ENCODE measurements around the gene TESMIN. TPM values are rescaled to one million over a fixed set of nuclear protein-coding genes. Genes with fewer than 3 reads are reported as not detected.

The TESMIN gene
- total and polyA plus RNA-seq, 2 of the 13 experiments (the other 11 are each of a cell fraction or from before 2014, with no cell fraction given), result 0.15 to 0.45 TPM

- ChIA-PET POLR2A (no interaction called here), CTCF (ENCODE audit: low intra/inter-chr PET ratio, low total read pairs) (no interaction called here)
- Histone ChIP-seq H3K36me3 (replicated peaks in 1 of 2; ENCODE audit: control insufficient read depth in 1 of 2, insufficient read depth in 2 of 2, low read length in 2 of 2) (no peaks in the 10 kb centered on the region), H4K20me1 (ENCODE audit: insufficient read depth, low read length) (no peaks in the 10 kb centered on the region), H3K4me1 (ENCODE audit: insufficient read depth, low read length) (peaks cover 4% of the 10 kb centered on the region; the same call in 1 of the 2 replicates), H3K4me2 (ENCODE audit: low read depth, low read length) (no peak overlapping the region), H2AFZ (ENCODE audit: low read length) (no peak overlapping the region), H3K9ac (ENCODE audit: insufficient read depth, low read depth, low read length) (no peak overlapping the region), H3K27ac (ENCODE audit: extremely low read length, insufficient read depth, low read length) (no peak overlapping the region), H3K4me3 (replicated peaks in 1 of 3; ENCODE audit: insufficient read depth in 1 of 3, low read depth in 2 of 3, low read length in 3 of 3) (no peak overlapping the region), H3K27me3 (ENCODE audit: control insufficient read depth in 1 of 2, insufficient read depth in 2 of 2, low read length in 2 of 2) (peaks cover 7 to 53% of the 10 kb centered on the region in 2 experiments), H3K79me2 (ENCODE audit: insufficient read depth, low read length) (no peaks in the 10 kb centered on the region), H3K9me3 (ENCODE audit: low read length) (no peaks in the 10 kb centered on the region)
- in situ Hi-C loops (cut with HindIII; ENCODE audit: extremely low pct_ligation_motif_present, low pct_unique_long_range_greater_than_20kb), result no loop called here
- intact Hi-C loops (cut with micrococcal nuclease; ENCODE audit: unreplicated experiment), result no loop called here
- DNase-seq (ENCODE audit: low spot score) (no peak), ATAC-seq (no peak; the same call in 2 of the 3 replicates), FAIRE-seq (no peak)
- no peak for TF ChIP-seq PHF8 (CRISPR knock-in tag; IDR thresholded peaks at IDR 0.05)
- TF ChIP-seq ZBTB14 (CRISPR knock-in tag; IDR thresholded peaks at IDR 0.05), result no peak
- TF ChIP-seq SRSF4 (IDR thresholded peaks at IDR 0.05; ENCODE audit: low read depth, low read length, poor library complexity, severe bottlenecking), result no peak
- no peak for TF ChIP-seq ZNF672 (CRISPR knock-in tag; IDR thresholded peaks at IDR 0.05)
- no peak for TF ChIP-seq BRD4 (CRISPR knock-in tag; IDR thresholded peaks at IDR 0.05)
- TF ChIP-seq BRCA1 (CRISPR knock-in tag; IDR thresholded peaks at IDR 0.05), result no peak
- no peak for TF ChIP-seq ZNF274 (CRISPR knock-in tag; IDR thresholded peaks at IDR 0.05)
- TF ChIP-seq HNRNPLL (IDR thresholded peaks at IDR 0.05; ENCODE audit: low read depth, low read length, poor library complexity, severe bottlenecking), result no peak
- TF ChIP-seq ZFP91 (CRISPR knock-in tag; IDR thresholded peaks at IDR 0.05; ENCODE audit: borderline replicate concordance), result no peak
- TF ChIP-seq MTA3 (CRISPR knock-in tag; IDR thresholded peaks at IDR 0.05), result no peak
- no peak for TF ChIP-seq MED13 (CRISPR knock-in tag; IDR thresholded peaks at IDR 0.05)
- no peak for TF ChIP-seq ZIK1 (CRISPR knock-in tag; IDR thresholded peaks at IDR 0.05; ENCODE audit: borderline replicate concordance, low read depth)
- no peak for TF ChIP-seq SNAI1 (CRISPR knock-in tag; IDR thresholded peaks at IDR 0.05; ENCODE audit: borderline replicate concordance)
- no peak for TF ChIP-seq KDM4B (CRISPR knock-in tag; IDR thresholded peaks at IDR 0.05)
- no peak for TF ChIP-seq TFDP1 (CRISPR knock-in tag; IDR thresholded peaks at IDR 0.05; ENCODE audit: borderline replicate concordance)
- WGBS (ENCODE audit: low lambda C conversion rate), result 55% methylated on average over 16 of the region's 37 CpGs
- no TSS peak for BruUV-seq (replicated peaks)
Observed at GRCh38 chr11:68683536-68684384, 67.6 kb downstream of the TESMIN start.

Data from HepG2 (cell line).